Measurements from ENCODE around the gene PDE8B.

- no peak for TF ChIP-seq CTCF (conservative IDR thresholded peaks at IDR 0.05; ENCODE audit: low read depth in 2 of 2)
- TF ChIP-seq EZH2 (IDR thresholded peaks at IDR 0.05; ENCODE audit: low read depth, unreplicated experiment) = no peak
- no peak for TF ChIP-seq ETS1 (IDR thresholded peaks at IDR 0.05)
- no peak for TF ChIP-seq EZH2phosphoT487 (IDR thresholded peaks at IDR 0.05; ENCODE audit: unreplicated experiment)
- TF ChIP-seq STAT1 (IDR thresholded peaks at IDR 0.05; ENCODE audit: unreplicated experiment) = no peak
Measured at GRCh38 chr5:77310494-77311213, 100.2 kb downstream of the PDE8B start.

All from GM23338 (cell line).